Sigmoid colon (tissue), 3 donors: ENCODE data around the gene STX17.

Source experiments
- POLR2A ChIP-seq, 2 donors: fragments of 450-650 bp; IDR thresholded peaks; one replicate each; pipeline ENCODE4 v1.6.1; 2016; ENCODE audit warnings: antibody characterized with exemption in 2 of 2, mild to moderate bottlenecking in 2 of 2, moderate library complexity in 2 of 2
- TF ChIP-seq, protein P1 (sequence below), 4 experiments: fragments of 450-650 bp in 3 of 4; fragments of 200-600 bp in 1 of 4; IDR thresholded peaks; one replicate each; pipeline ENCODE4 v1.5.1; 2016 to 2019; ENCODE audit warnings: antibody characterized with exemption in 4 of 4, mild to moderate bottlenecking in 3 of 4, moderate library complexity in 2 of 4

DNA sequence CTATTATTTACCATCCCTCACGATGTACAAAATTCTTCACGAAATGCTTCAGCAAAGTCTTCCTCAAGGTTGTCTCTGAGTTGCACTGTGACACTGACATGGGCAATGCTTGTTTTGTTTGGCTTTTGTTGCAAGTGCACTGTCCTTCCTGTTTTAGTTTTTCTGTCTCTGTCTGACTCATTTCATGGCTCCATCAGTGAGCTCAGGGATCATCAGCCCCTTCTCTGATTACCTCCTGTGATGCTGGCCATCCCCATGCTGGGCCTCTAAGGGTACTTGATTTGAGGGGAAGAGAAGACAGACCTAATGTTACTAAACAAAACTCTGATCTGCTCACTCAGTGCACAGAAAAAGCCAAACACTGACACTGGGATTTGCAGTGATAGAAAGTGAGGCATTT lies 37.6 kb upstream of the STX17 start:
- TF ChIP-seq, protein P1, sequence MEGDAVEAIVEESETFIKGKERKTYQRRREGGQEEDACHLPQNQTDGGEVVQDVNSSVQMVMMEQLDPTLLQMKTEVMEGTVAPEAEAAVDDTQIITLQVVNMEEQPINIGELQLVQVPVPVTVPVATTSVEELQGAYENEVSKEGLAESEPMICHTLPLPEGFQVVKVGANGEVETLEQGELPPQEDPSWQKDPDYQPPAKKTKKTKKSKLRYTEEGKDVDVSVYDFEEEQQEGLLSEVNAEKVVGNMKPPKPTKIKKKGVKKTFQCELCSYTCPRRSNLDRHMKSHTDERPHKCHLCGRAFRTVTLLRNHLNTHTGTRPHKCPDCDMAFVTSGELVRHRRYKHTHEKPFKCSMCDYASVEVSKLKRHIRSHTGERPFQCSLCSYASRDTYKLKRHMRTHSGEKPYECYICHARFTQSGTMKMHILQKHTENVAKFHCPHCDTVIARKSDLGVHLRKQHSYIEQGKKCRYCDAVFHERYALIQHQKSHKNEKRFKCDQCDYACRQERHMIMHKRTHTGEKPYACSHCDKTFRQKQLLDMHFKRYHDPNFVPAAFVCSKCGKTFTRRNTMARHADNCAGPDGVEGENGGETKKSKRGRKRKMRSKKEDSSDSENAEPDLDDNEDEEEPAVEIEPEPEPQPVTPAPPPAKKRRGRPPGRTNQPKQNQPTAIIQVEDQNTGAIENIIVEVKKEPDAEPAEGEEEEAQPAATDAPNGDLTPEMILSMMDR (IDR thresholded peaks at IDR 0.05), result no peak
- no peak for TF ChIP-seq POLR2A (IDR thresholded peaks at IDR 0.05)
